Measurements from ENCODE around the gene HCN2.

HCN2 gene

DNA sequence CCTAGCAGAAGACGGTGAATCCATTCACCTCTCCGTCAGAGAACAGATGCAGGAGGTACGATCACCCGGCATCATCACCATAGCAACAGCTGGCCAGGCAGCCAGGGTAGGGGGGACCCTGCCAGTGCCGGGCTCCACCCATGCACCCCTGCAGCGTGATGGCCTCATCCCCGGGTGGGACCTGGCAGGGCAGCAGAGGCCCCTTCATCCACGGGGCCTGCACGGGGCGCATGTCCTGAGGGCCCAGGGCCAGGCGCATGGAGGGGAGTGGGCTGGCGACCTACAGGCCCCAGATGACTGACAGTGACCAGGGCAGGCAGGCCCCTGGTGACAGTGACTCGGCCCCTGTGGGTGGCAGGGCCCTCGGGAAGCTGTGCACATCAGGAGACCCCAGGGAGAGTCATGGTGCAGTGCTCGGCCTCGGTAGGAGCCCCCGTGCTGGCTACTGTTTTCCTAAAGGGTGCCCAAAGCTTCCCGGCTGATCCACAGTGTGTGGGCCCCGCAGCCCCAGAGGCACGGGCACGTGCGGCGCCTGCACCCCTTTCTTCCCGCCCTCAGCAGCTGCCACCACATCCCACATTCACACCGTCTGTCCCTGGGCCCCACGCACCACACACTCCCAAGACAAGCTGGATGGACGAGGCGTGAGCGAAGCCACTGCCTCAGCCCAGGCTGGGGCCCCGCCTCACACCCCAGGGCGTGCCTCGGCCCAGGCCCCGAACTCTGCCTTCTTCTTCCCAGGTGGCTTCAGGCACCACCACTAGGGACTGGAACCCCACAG is 68.6 kb downstream of the HCN2 start:
- DNase-seq, result no peak

- peak in 3 of 5 experiments; percentile 36 to 88 (median 60) for DNase-seq
Observed at GRCh38 chr19:658916-659839, 69.5 kb downstream of the HCN2 start.

DNA sequence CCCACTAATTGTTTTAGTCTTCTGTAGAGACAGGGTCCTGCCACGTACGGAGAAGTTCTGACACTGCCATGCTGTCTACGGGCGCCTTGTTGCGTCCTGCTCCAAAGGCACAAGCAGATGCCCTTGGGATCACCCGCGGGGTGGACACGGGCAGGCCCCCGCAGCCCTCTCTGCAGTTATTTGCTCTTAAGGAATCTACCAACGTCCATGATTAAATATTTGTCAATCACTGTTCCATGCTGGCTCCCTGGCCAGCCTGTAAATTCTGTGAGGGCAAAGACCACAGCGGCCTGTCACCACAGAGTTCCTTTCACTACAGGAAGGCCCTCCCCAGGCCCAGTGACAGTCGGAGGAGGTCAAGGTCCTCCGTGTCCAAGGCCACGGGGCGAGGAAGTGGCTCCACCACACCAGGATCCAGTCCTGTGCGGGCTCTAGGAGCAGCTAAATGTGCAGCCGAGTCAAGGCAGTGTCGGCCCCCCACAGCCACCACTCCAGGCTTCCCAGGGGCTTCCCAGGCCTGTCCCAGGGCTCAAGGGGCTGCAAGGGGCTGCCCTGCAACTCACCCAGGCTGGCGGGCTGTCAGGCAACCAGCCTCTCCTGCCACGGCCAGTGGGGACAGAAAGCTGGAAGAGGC is 71.2 kb downstream of the HCN2 start:
- no peak for DNase-seq

GRCh38 chr19:661427-662196 is 71.9 kb downstream of the HCN2 start:
- peak in 4 of 5 experiments; percentile 40 to 85 (median 68) for DNase-seq

- DNase-seq, result peak; percentile 37 to 75 (median 63)
Observed at GRCh38 chr19:662207-662961, 72.7 kb downstream of the HCN2 start.

GRCh38 chr19:662962-663681 is 73.4 kb downstream of the HCN2 start, which contains the start of gene RNF126:
RNF126 (minus strand) TSS chr19:663214; CDS start chr19:663121, 93 bp downstream.
- DNase-seq, result peak; percentile 79 to 97 (median 93)

DNA sequence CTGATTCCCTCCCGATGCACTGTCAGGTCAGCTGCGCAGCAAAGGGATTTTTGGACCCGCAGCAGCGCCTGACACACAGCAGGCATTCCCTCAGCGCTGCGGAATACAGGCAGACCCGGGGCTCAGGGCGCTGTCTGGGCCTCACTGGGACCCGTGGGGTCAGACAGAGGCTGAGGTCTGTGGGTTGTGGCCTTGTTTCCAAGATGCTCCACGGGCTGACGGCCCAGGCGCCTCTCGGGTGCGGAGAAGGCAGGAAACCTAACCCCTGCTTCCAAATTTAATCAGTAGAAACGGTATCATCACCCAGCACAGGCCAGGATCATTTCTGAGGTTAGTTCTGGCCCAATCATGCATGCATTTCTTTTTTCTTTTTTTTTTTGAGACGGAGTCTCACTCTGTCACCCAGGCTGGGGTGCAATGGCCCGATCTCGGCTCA is 74.0 kb downstream of the HCN2 start:
- DNase-seq, result no peak

DNA sequence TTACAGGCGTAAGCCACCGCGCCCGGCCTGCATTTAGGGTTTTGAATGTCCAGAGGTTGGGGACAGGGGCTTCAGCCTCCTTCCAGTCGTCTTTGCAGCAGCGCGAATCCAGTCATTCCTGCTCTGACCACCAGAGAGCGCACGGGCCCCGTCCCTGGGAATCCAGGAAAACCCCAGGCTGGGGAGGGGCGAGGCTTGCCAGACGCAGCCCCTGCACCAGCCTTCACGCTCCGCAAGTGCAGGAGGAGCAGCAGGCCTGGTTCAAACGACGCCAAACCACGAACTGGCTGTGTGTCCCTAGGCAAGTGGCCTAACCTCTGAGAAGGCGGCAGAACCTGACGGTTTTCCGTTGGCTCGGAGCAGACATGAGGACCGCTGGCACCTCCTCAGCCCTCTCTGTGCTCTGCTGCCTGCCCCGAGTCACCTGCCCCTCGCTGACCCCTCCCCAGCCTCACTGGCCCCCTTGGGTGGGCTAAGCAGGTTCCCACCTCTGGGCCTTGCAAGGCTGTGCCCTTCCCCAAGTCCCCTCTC is 75.3 kb downstream of the HCN2 start:
- peak; percentile 62 to 78 (median 73) for DNase-seq
